ENCODE measurements around the gene SVOP.

DNA sequence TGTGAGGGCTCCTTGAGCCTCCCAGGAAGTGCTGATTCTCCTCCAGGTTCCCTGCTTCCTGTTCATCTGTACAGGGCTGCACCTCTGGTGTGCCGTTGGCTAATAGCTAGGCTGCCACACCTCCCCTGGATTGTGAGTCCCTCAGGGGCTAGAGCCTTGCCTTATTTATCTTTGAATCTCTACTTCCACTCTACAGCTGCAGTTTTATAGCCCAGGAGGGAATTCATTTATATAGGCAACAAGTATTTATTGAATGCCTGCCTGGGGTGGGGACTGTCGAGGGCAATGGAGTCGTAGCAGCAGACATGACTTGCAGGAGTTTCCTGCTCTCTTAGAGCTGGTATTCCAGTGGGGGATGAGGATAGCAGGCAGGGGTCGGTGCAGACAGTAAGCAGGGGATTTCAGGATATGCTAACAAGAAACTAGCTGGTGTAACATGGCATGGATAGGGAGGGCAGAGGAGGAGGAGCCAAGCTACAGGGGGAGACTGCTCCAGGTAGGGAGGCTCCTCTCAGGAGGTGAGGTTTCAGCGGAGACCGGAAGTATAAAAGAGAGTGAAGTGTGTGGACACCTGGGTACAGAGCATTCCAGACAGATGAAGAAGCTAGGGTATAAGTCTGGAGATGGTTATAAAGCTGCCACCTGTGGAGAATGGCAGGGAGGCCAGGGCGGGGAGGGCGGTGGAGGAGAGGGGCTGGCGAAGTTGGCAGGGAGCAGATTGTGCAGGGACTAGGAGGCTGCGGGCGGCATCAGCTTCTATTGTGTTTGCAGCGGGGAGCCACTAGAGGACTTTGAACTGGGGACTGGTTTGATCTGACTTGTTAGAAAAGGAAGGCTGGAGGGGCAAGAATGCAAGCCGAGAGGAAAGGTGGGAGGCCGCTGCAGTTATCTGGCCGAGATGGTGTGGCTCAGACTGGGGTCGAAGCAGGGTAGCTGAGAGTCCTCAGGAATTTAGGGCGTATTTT is 48.7 kb upstream of the SVOP start:
- TF ChIP-seq CTCF (IDR thresholded peaks at IDR 0.05) (peak in 1 of 6 experiments; percentile 2), POLR2A (IDR thresholded peaks at IDR 0.05) (peak; percentile 16 to 31)

All from Peyer's patch (tissue), 4 donors.